ENCODE measurements around the gene LRP2. TPM values are rescaled to one million over a fixed set of nuclear protein-coding genes. Genes with fewer than 3 reads are reported as not detected.

The LRP2 gene
- total and polyA plus RNA-seq, 10 of the 15 experiments (the other 5 are each of a cell fraction or from before 2014, with no cell fraction given) = 0.01 to 0.19 (median 0.06) TPM; not detected in 5

- Histone ChIP-seq H3K4me1 (ENCODE audit: control insufficient read depth, insufficient read depth, low read length) (peaks cover 3% of the 10 kb centered on the region; the same call in 1 of the 2 replicates), H3K9me3 (replicated peaks; ENCODE audit: control insufficient read depth, insufficient read depth, low read length) (no peaks in the 10 kb centered on the region; the same call in 2 of the 3 replicates), H2AFZ (ENCODE audit: control insufficient read depth, low read depth, low read length) (no peak overlapping the region), H3K27ac (ENCODE audit: control insufficient read depth, insufficient read depth) (no peak overlapping the region), H3K4me3 (no peak overlapping the region), H3K36me3 (ENCODE audit: control insufficient read depth in 2 of 2, insufficient read depth in 2 of 2, low read length in 1 of 2) (no peaks in the 10 kb centered on the region), H3K4me2 (ENCODE audit: control insufficient read depth, insufficient read depth) (no peak overlapping the region), H4K20me1 (ENCODE audit: control insufficient read depth, insufficient read depth) (no peaks in the 10 kb centered on the region), H3K9ac (ENCODE audit: control insufficient read depth, insufficient read depth, low read length) (no peak overlapping the region), H3K79me2 (ENCODE audit: control insufficient read depth, insufficient read depth, low read length) (no peaks in the 10 kb centered on the region), H3K27me3 (replicated peaks in 1 of 2; ENCODE audit: control insufficient read depth in 2 of 2, insufficient read depth in 2 of 2, low read length in 1 of 2) (no peaks in the 10 kb centered on the region)
- ChIA-PET POLR2A (no interaction called here), CTCF (interaction anchor here (1.4 kb wide), 1 partner anchor 22 kb away, joined by 4 read pairs; no protein-coding TSS in a partner anchor), RAD21 (ENCODE audit: unreplicated experiment) (interaction anchor here (1.0 kb wide), 1 partner anchor 22 kb away, joined by 3 read pairs; no protein-coding TSS in a partner anchor), SMC1A (ENCODE audit: uncharacterized antibody, unreplicated experiment) (no interaction called here)
- DNase-seq (ENCODE audit: low read depth, low spot score) = no peak
- in situ Hi-C loops (cut with MboI) = no loop called here
- FAIRE-seq = no peak
- BruUV-seq (replicated peaks) = no TSS peak
- intact Hi-C loops (cut with micrococcal nuclease; ENCODE audit: unreplicated experiment) = no loop called here
- TF ChIP-seq HCFC1 (IDR thresholded peaks at IDR 0.05; ENCODE audit: low read length) (no peak), STAT3 (IDR thresholded peaks at IDR 0.05; ENCODE audit: low read depth, low read length) (no peak), HSF1 (IDR thresholded peaks at IDR 0.05; ENCODE audit: low read depth, low read length) (no peak), ZBTB33 (IDR thresholded peaks at IDR 0.05) (no peak), SIX5 (IDR thresholded peaks at IDR 0.05; ENCODE audit: low read depth, low read length, severe bottlenecking) (no peak), CHD1 (IDR thresholded peaks at IDR 0.05; ENCODE audit: low read depth, low read length) (no peak), RBBP5 (conservative IDR thresholded peaks at IDR 0.05) (no peak), STAT1 (conservative IDR thresholded peaks at IDR 0.05) (no peak), KLF5 (IDR thresholded peaks at IDR 0.05; ENCODE audit: partially characterized antibody) (no peak), EED (IDR thresholded peaks at IDR 0.05; ENCODE audit: low read depth) (no peak), IKZF1 (conservative IDR thresholded peaks at IDR 0.05) (no peak), ATF2 (IDR thresholded peaks at IDR 0.05; ENCODE audit: low read length) (no peak), CBX3 (IDR thresholded peaks at IDR 0.05; ENCODE audit: borderline replicate concordance, low read depth) (no peak)
- no peak for ATAC-seq
- WGBS (ENCODE audit: insufficient coverage, insufficient replicate concordance, low lambda C conversion rate, missing lambda C conversion rate) = 39% methylated on average over 6 of the region's 6 CpGs
Observed at GRCh38 chr2:169087757-169088379, 274.5 kb downstream of the LRP2 start.

All from GM12878 (cell line).